Umbilical cord (tissue), 2 donors: Measurements from ENCODE around the gene JARID2. TPM values are rescaled to one million over a fixed set of nuclear protein-coding genes. Genes with fewer than 3 reads are reported as not detected.

ENCODE experiments used
- DNase-seq: peaks from one replicate; pipeline ENCODE4 v3.0.0-alpha.2; 2015; ENCODE audit warnings: low spot score
- total RNA-seq: library from RNA; depleted of rRNA; stranded (reverse); fragments of >200 nt; gene quantifications from one replicate; pipeline ENCODE4 v1.2.3, GENCODE V29; 2014; ENCODE audit warnings: low replicate concordance; ENCODE audit not compliant: insufficient read depth

JARID2 gene
- total RNA-seq, 1 donor from 2014 or later = 8.4 TPM

DNA sequence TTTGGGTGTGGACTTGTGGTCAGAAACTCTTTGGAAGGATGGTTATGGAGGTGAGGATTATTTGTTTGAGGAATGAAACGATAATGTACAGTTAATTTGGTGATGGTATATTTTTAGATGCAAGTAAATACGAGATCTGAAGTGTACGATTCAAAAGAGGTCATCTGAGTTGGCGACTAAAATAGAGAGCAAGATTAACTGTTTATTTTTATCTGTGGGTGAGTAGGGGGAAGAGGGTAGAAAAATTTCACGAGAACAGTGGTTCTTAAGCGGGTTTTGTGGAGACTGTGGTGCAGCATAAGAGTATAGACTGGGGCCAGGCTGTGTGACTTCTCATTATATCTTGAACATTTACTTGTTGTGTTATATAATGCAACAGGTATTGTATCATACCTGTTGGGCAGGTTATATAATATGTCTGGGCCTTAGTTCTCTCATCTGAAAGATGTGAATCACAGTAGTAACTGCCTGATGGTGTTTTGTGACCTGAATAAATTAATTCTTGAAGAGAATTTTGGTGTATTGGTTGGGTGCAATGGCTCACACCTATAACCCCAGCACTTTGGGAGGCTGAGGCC lies 171.2 kb downstream of the JARID2 start:
- no peak for DNase-seq

GRCh38 chr6:15417811-15418210 lies 171.9 kb downstream of the JARID2 start:
- no peak for DNase-seq

DNA sequence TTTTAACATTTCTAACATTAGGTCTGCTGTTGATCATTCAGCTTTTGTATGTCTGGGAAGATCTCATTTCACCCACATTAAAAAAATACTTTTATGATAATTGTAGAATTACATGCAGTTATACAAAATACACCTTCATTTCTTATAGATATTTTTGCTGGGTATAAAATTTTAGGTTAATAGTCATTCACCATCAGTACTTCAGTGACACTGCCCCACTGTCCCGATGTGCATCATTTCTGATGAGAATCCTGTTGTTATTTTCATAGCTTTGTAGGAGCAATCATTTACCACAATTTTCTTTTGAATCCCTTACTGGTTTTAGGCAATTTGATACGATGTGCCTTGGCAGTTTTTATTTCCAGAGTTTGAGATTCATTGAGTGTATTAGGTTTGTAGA lies 173.6 kb downstream of the JARID2 start:
- no peak for DNase-seq

DNA sequence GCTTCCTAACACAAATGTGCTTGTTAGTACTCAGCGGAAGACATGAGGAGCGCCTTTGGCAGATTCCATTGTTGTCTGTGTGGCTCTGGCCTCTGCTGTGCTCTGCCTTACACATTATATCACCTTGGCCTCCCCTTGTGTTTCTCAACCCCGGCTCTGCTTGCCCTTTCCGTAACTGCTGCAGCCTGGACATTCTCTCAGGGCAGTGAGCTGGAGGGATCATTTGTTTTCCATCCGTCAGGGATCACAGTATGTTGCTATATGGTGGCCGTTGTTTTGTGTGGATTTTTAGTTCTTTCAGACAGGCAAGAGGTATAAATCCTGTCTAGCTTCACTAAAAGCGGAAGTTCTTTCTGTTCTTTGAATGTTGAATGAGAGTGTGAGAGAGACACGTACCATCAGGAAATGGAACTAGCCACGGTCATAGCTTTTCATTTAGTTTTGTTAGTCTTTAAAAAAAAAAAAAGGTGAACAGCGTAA lies 175.1 kb downstream of the JARID2 start:
- no peak for DNase-seq

DNA sequence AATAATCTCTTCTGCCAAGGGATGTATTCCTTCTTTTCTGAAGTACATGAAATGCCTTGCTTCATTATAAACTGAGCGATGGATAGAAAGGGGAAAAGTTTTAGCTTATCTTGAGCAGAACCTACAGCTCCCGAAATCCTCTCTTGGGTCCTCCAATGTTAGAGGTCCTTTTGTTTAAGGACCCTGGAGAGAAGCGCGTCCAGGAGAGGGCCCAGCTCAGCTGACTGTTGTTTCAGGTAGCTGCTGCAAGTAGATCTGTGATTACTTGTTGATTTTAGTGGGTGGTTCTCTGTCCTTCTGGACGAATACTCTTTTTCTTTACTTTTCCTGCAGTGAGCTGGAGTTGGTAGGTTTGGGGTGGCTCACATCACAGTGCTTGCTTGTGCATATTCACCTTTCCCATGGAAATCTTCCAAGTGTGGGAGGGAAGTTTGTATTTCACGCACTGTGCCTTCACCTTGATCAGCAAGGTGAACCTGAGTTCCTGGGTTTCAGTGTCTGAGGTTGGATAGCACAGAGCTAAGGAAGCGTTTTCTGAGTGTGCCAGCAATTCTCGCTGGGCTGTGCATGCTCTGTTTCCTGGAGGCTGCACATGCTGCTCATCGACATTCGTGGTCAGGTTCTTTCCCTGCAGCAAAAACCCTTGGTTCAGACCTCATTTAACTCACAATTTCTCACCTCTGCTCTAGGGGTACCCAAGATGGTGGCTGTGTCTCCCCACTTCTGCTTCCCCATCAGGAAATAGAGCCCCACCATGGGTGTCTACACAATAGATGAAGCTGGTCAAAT lies 176.3 kb downstream of the JARID2 start:
- DNase-seq = no peak

GRCh38 chr6:15423286-15423993 lies 177.6 kb downstream of the JARID2 start:
- DNase-seq = no peak

GRCh38 chr6:15425947-15426346 lies 180.1 kb downstream of the JARID2 start:
- no peak for DNase-seq

- DNase-seq = no peak
Observed at GRCh38 chr6:15426395-15426794, 180.5 kb downstream of the JARID2 start.

DNA sequence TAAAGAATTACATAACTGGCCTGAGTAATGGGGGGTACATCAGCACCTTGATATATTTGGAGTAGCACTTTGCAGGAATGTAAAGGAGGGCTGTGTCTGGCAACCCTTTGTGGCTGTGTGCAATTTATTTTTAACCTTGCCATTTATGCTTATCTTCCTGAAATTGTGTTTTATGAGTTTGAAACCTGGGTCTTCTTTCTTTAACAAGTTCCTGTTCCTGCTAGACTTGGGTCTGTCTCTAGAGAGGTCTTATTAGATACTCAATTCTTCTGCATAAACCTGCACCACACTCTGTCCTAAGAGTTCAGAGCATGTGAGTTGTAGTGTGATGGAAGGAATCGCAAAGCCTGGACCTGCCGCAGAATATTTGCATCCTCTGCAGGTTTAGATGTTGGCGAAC lies 181.0 kb downstream of the JARID2 start:
- no peak for DNase-seq

DNA sequence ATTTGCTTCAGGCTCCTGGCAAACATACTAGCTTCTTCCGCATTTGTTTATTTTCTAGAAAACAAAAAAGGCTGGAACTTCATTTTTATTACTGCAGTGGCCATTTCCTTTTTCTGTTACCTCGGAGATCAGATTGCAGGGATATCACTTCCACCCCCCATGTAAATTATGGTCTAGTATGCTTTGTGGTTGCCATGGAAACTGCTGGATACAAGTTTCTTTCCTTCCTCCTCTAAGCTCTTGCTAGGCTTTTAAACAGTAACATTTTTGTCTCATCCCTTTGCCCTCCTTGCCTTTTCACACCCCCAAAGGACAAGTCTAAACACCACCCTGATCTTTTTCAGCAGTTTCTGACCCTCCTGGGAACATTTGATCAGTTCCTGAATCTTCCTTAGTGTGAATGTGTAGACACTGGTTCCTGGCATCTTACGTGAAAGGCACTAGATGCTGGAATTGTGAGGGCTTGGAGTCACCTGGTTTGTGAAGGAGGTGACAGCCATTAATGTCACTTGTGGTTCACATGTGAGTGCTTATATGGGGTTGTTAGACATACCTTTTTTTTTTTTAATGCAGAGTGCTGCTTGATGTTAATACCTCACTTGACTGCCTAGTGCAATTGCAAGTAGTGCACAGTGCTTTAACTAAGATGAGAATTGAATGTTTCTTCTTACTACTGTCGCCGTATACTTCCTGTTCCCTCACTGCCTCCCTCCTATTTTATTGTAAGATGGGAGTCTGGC lies 181.6 kb downstream of the JARID2 start:
- peak; percentile 38 for DNase-seq

GRCh38 chr6:15429141-15430110 lies 183.6 kb downstream of the JARID2 start:
- no peak for DNase-seq

- no peak for DNase-seq
Observed at GRCh38 chr6:15430186-15430585, 184.3 kb downstream of the JARID2 start.

GRCh38 chr6:15430931-15431405 lies 185.1 kb downstream of the JARID2 start:
- no peak for DNase-seq

DNA sequence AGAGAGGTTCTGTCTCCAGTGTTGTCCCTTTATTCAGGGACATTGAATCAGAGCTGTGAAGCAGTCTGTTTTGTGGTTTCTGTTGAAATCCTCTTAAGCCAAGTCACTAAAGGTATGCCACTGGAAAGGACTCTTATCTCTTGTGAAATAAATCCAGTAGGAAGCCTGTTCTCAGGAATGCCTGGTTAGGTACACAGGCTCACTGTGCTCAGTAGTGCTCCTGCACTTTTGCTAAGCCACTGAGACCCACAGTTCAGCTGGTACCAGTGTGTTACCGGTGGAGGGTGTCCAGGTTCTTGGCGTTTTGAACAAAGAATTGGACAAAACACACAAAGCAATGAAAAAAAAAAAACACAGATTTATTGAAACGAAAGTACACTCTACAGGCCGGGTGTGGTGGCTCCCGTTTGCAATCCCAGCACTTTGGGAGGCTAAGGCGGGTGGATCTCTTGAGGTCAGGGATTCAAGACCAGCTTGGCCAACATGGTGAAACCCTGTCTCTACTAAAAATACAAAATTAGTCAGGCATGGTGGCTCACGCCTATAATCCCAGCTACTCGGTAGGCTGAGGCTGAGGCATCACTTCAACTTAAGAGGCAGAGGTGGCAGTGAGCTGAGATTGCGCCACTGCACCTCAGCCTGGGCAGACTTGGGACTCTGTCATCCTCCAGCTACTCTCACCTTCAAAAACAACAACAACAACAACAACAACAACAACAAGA lies 186.1 kb downstream of the JARID2 start:
- DNase-seq = no peak

GRCh38 chr6:15433511-15433861 lies 187.6 kb downstream of the JARID2 start:
- DNase-seq = no peak

- DNase-seq = no peak
Observed at GRCh38 chr6:15434263-15434662, 188.4 kb downstream of the JARID2 start.

GRCh38 chr6:15434823-15435380 lies 189.0 kb downstream of the JARID2 start:
- no peak for DNase-seq

DNA sequence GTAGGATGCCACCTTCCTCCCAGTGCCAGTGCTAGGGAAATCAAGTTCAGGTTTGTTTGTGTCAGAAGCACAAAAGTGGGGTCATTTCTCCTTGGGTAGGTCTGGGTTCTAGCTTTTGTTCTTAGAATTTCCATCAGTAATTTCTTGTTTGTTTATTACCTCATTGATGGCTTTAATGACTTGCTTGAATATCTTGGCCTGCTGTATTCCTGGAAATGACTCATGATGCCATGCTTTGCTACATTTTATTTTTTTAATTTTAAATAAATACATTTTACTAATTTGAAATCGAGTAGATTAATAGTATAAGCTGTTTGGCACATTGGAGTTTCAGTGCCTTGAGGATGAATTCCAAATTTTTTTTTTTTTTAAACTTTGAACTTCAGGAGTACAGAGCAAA lies 189.6 kb downstream of the JARID2 start:
- DNase-seq = no peak

GRCh38 chr6:15436451-15436850 lies 190.6 kb downstream of the JARID2 start:
- DNase-seq = no peak
